Panc1 (cell line): Measurements from ENCODE around the gene SUSD4. TPM values are rescaled to one million over a fixed set of nuclear protein-coding genes. Genes with fewer than 3 reads are reported as not detected.

Experiments
- ATAC-seq: fragments of 200-7000 bp; cut with Tn5 transposase; 2 replicates; pipeline ENCODE4 v1.9.1; 2020; ENCODE audit warnings: mild to moderate bottlenecking, moderate library complexity
- BruUV-seq: library from RNA; stranded (reverse); fragments of 400-500 nt; replicated peaks from 2 replicates; lab custom pipeline; 2021; lab: Mats Ljungman, UMichigan
- CTCF ChIA-PET: fragments of 300-600 bp; sonication (Branson Sonifier 250); formaldehyde crosslinking; loops from one replicate; lab custom pipeline; 2022; ENCODE audit warnings: antibody characterized with exemption; lab: Charles Lee
- POLR2A ChIA-PET: fragments of 300-600 bp; sonication (Branson Sonifier 250); formaldehyde crosslinking; loops from one replicate; lab custom pipeline; 2022; ENCODE audit warnings: antibody characterized with exemption; lab: Charles Lee
- DNase-seq: peaks from one replicate; pipeline ENCODE4 v3.0.0-alpha.2; 2010; ENCODE audit warnings: low read depth, low spot score
- H3K27ac ChIP-seq: 2 replicates; pipeline ENCODE4 v1.5.1; 2011; ENCODE audit warnings: mild to moderate bottlenecking, low read length, inconsistent platforms
- H3K27me3 ChIP-seq: fragments of 200-500 bp; sonication (Bioruptor generic); 2 replicates; pipeline ENCODE4 v1.6.0; 2014; ENCODE audit warnings: low read length, inconsistent platforms; ENCODE audit not compliant: control insufficient read depth, insufficient read depth
- H3K36me3 ChIP-seq: fragments of 200-500 bp; sonication (Bioruptor generic); 2 replicates; pipeline ENCODE4 v1.5.1; 2014; ENCODE audit warnings: inconsistent platforms, mild to moderate bottlenecking, low read length, moderate library complexity; ENCODE audit not compliant: control insufficient read depth, insufficient read depth
- H3K4me1 ChIP-seq: 2 replicates; pipeline ENCODE4 v1.5.1; 2011; ENCODE audit warnings: inconsistent platforms, mild to moderate bottlenecking, low read length, moderate library complexity; ENCODE audit not compliant: control insufficient read depth, insufficient read depth
- H3K4me3 ChIP-seq, 2 experiments: 2 replicates each; pipeline ENCODE4 v1.5.1; 2011 to 2012; ENCODE audit warnings: low read depth in 2 of 2, low read length in 2 of 2, mild to moderate bottlenecking in 2 of 2, inconsistent platforms in 1 of 2, moderate library complexity in 1 of 2
- H3K9me3 ChIP-seq: fragments of 200-500 bp; sonication (Bioruptor generic); 2 replicates; pipeline ENCODE4 v1.5.1; 2014; ENCODE audit warnings: low read depth, mild to moderate bottlenecking, inconsistent platforms, low read length, moderate library complexity; ENCODE audit not compliant: control insufficient read depth, insufficient read depth
- CTCF ChIP-seq: fragments of 450-650 bp; IDR thresholded peaks from 2 replicates; pipeline ENCODE4 v1.5.1; 2017; ENCODE audit warnings: mild to moderate bottlenecking
- POLR2AphosphoS5 ChIP-seq: IDR thresholded peaks from 2 replicates; pipeline ENCODE4 v1.6.1; 2012; ENCODE audit warnings: mild to moderate bottlenecking, low read depth, low read length, moderate library complexity
- REST ChIP-seq, 2 experiments: IDR thresholded peaks; 2 replicates each; pipeline ENCODE4 v1.6.1; 2011 to 2012; ENCODE audit warnings: low read depth in 2 of 2, control low read depth in 1 of 2, low read length in 1 of 2, mild to moderate bottlenecking in 1 of 2, moderate library complexity in 1 of 2; ENCODE audit not compliant: insufficient read depth in 1 of 2
- SIN3A ChIP-seq: IDR thresholded peaks from 2 replicates; pipeline ENCODE4 v1.6.1; 2012; ENCODE audit warnings: low read depth, mild to moderate bottlenecking, low read length, moderate library complexity, borderline replicate concordance; ENCODE audit not compliant: insufficient read depth
- TCF7L2 ChIP-seq: IDR thresholded peaks from 2 replicates; pipeline ENCODE4 v1.6.1; 2011; ENCODE audit warnings: mild to moderate bottlenecking, low read depth, low read length, inconsistent platforms
- in situ Hi-C: cut with HindIII; loops from 2 replicates; pipeline ENCODE4 v1.10.0; 2016; ENCODE audit warnings: low sequenced_read_pairs, low pct_unique_long_range_greater_than_20kb
- intact Hi-C: fragments of 100-400 bp; cut with micrococcal nuclease; formaldehyde crosslinking; loops from one replicate; pipeline ENCODE4 v1.10.0; 2022; ENCODE audit not compliant: unreplicated experiment
- total RNA-seq: library from RNA; stranded (reverse); gene quantifications from one replicate; pipeline ENCODE4 v1.2.1, GENCODE V29; 2021; ENCODE audit not compliant: unreplicated experiment

The SUSD4 gene
- total RNA-seq, 1 experiment from 2014 or later = 0.28 TPM

GRCh38 chr1:223276029-223276428 is 87.9 kb downstream of the SUSD4 start:
- no peak overlapping the region for H3K27ac ChIP-seq
- in situ Hi-C loops (no loop called here), intact Hi-C loops (no loop called here)
- ChIA-PET CTCF (no interaction called here), POLR2A (no interaction called here)
- no TSS peak for BruUV-seq
- no peaks in the 10 kb centered on the region for H3K36me3 ChIP-seq
- H3K27me3 ChIP-seq = peaks cover 12% of the 10 kb centered on the region; the same call in 1 of the 2 replicates
- no peaks in the 10 kb centered on the region for H3K9me3 ChIP-seq
- DNase-seq (no peak), ATAC-seq (no peak)
- TF ChIP-seq CTCF (no peak), SIN3A (no peak), TCF7L2 (no peak), POLR2AphosphoS5 (no peak), REST (IDR thresholded peaks at IDR 0.05; ENCODE audit: insufficient read depth in 1 of 2, low read depth in 2 of 2, low read length in 1 of 2) (no peak)
- H3K4me1 ChIP-seq = no peaks in the 10 kb centered on the region
- no peak overlapping the region for H3K4me3 ChIP-seq

GRCh38 chr1:223273511-223273910 is 90.5 kb downstream of the SUSD4 start:
- DNase-seq = no peak
- TF ChIP-seq CTCF (no peak), TCF7L2 (no peak), SIN3A (no peak), REST (IDR thresholded peaks at IDR 0.05; ENCODE audit: insufficient read depth in 1 of 2, low read depth in 2 of 2, low read length in 1 of 2) (no peak), POLR2AphosphoS5 (no peak)
- POLR2A ChIA-PET = no interaction called here
- Histone ChIP-seq H3K27ac (no peak overlapping the region), H3K9me3 (no peaks in the 10 kb centered on the region), H3K4me1 (no peaks in the 10 kb centered on the region), H3K27me3 (peaks cover 18% of the 10 kb centered on the region; the same call in 1 of the 2 replicates), H3K36me3 (no peaks in the 10 kb centered on the region), H3K4me3 (no peak overlapping the region)
- in situ Hi-C loops (no loop called here), intact Hi-C loops (no loop called here)
- BruUV-seq = no TSS peak
- CTCF ChIA-PET = no interaction called here
- ATAC-seq = no peak
